Coronary artery (tissue), 2 donors: ENCODE data around the gene ACTG2.

Experiments
- DNase-seq: peaks from one replicate; pipeline ENCODE4 v3.0.0-alpha.2; 2017; ENCODE audit warnings: low spot score
- H3K27ac ChIP-seq, 2 donors: fragments of 200-600 bp; sonication (generic); one replicate each; pipeline ENCODE4 v1.5.1; 2016 to 2019
- H3K4me3 ChIP-seq: fragments of 200-600 bp; sonication (generic); 2 replicates; pipeline ENCODE4 v1.5.1; 2016; ENCODE audit warnings: mild to moderate bottlenecking, moderate library complexity
- TF ChIP-seq, protein P1 (sequence below): fragments of 200-600 bp; sonication (generic); IDR thresholded peaks from one replicate; pipeline ENCODE4 v1.5.1; 2019; ENCODE audit warnings: antibody characterized with exemption

The ACTG2 gene

DNA sequence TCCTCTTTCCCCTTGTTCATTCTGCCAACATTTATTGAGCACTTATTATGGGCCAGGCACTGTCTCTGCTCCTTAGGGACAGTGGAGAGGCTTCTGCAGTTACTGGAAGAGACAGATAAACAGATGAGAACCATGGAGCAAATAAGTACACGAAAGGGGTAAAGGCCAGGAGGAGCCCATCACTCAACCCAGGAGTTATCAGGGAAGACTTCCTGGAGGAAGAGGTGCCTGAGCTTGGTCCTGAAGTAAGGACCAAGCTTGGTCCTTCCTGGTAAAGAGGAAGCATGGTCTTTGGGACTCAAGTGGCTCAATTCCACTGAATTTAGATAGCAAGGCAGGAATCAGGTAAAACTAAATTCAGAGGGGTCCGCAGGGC lies 1.7 kb downstream of the ACTG2 start:
- H3K4me3 ChIP-seq, result peak overlapping the region; percentile 60
- peak overlapping the region; percentile 86 to 88 for H3K27ac ChIP-seq

DNA sequence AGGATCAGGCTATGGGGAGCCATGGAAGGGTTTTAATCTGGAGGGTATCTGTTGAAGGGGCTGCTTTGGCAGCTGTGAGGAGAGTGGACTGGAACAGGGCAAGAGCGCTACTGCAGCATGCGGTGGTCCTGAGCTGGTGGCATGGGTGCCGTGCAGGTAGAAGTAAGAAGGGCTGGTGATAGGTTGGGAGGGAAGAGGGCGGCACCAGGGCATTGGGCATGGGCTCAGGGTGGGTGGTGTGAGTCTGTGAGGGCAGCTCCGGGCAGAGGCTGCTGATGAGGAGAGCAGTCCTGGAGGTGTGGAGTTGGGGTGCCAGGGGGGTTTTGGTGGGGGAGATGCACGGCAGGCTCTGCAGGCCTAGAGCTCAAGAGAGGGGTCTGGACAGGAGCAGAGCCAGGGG lies 2.1 kb downstream of the ACTG2 start:
- Histone ChIP-seq H3K4me3 (peak overlapping the region; percentile 60), H3K27ac (peak overlapping the region; percentile 86 to 88)
- TF ChIP-seq, protein P1, sequence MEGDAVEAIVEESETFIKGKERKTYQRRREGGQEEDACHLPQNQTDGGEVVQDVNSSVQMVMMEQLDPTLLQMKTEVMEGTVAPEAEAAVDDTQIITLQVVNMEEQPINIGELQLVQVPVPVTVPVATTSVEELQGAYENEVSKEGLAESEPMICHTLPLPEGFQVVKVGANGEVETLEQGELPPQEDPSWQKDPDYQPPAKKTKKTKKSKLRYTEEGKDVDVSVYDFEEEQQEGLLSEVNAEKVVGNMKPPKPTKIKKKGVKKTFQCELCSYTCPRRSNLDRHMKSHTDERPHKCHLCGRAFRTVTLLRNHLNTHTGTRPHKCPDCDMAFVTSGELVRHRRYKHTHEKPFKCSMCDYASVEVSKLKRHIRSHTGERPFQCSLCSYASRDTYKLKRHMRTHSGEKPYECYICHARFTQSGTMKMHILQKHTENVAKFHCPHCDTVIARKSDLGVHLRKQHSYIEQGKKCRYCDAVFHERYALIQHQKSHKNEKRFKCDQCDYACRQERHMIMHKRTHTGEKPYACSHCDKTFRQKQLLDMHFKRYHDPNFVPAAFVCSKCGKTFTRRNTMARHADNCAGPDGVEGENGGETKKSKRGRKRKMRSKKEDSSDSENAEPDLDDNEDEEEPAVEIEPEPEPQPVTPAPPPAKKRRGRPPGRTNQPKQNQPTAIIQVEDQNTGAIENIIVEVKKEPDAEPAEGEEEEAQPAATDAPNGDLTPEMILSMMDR, result no peak
- no peak for DNase-seq

More for the DNA sequence above, 1.7 kb downstream of the ACTG2 start:
- DNase-seq, result no peak
- TF ChIP-seq, protein P1, result no peak

GRCh38 chr2:73895473-73895872 lies 2.7 kb downstream of the ACTG2 start:
- DNase-seq, result no peak
- Histone ChIP-seq H3K27ac (peak overlapping the region; percentile 86 to 88), H3K4me3 (peak overlapping the region; percentile 60)
- TF ChIP-seq, protein P1, result no peak

GRCh38 chr2:73896362-73897239 lies 3.8 kb downstream of the ACTG2 start:
- TF ChIP-seq, protein P1, result no peak
- DNase-seq, result no peak
- H3K4me3 ChIP-seq, result peak overlapping the region; percentile 60
- H3K27ac ChIP-seq, result peak overlapping the region; percentile 86 to 88

DNA sequence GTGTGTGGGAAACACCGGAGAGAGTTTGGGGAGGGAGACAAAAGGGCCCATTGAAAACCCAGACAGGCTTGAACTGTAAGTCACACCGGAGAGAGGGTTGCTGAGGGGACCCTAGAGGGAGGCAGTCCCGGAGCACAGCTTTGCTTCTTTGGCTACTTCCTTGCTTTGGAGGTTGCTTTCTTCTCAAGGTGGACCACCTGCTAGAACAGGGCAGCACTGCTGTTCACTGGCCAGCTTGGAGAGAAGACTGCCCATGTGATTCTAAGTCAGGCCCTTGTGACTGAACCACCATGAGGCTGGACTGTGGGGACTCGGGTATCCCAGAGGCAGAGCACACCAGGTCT lies 4.4 kb downstream of the ACTG2 start:
- DNase-seq, result no peak
- Histone ChIP-seq H3K4me3 (peak overlapping the region; percentile 60), H3K27ac (peak overlapping the region; percentile 86 to 88)
- TF ChIP-seq, protein P1, result no peak

GRCh38 chr2:73897934-73898333 lies 5.1 kb downstream of the ACTG2 start:
- TF ChIP-seq, protein P1, result no peak
- no peak for DNase-seq
- H3K27ac ChIP-seq, result peak overlapping the region in 1 of 2 donors; percentile 88
- H3K4me3 ChIP-seq, result peak overlapping the region; percentile 60

- TF ChIP-seq, protein P1, result no peak
- DNase-seq, result no peak
- peak overlapping the region; percentile 10 to 47 for H3K27ac ChIP-seq
- peak overlapping the region; percentile 2 for H3K4me3 ChIP-seq
These were observed 7.1 kb downstream of the ACTG2 start for GRCh38 chr2:73899801-73900336.
